RWPE1 (cell line): Measurements from ENCODE around the gene FAM114A2.

Experiments
- CTCF ChIA-PET: fragments of 350-600 bp; sonication (Branson Sonifier 250); formaldehyde crosslinking; extraction: SDS; loops from one replicate; lab custom pipeline; 2021; lab: Yijun Ruan, JAX
- POLR2A ChIA-PET: fragments of 400-600 bp; formaldehyde crosslinking; extraction: SDS; loops from one replicate; lab custom pipeline; 2020; ENCODE audit warnings: antibody characterized with exemption; ENCODE audit not compliant: low non-redundant PET; lab: Yijun Ruan, JAX
- DNase-seq: peaks from one replicate; pipeline ENCODE4 v3.0.0; 2012; ENCODE audit warnings: low spot score
- H3K27ac ChIP-seq: fragments of 450-650 bp; 2 replicates; pipeline ENCODE4 v1.5.1; 2017
- TF ChIP-seq, protein P1 (sequence below): fragments of 450-650 bp; conservative IDR thresholded peaks from 2 replicates; pipeline ENCODE4 v1.5.1; 2017; ENCODE audit warnings: low read depth, mild to moderate bottlenecking

The FAM114A2 gene

DNA sequence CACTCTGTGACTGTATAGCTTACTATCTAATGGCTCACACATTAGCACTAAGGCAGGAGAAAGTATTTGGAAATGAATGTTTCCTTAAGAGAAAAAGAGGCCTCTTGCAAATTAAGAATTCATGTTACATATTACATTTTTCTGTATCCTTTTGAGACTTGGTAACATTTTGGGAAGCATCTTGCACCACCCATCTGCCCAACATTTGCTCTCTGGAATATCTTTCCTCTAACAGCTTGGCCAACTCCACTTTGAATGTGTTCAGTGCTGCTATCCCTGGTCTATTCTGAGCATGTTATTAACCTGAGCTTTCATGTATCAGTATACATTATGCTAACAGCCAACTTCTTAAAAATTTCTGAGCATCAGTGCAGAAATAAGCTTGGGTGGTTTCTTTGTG is 27.3 kb upstream of the FAM114A2 start:
- no peak for DNase-seq
- ChIA-PET CTCF (no interaction called here), POLR2A (no interaction called here)

DNA sequence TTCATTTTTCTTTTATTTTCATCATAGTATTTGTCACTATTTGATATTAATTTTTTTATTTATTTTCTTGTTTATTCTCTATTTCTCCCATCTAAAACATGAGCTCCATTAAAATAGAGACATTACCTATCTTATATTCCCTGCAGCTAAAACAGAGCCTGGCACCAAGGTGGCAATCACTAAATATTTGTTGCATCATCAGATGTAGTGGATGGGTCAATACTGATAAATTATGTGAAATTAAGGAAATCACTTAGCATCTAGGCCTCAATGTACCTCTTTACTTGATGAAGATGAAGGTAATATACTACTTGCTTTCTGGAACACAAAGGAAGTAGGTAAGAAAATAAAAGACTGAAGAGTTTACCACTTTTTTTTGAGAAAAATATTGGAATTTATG is 24.7 kb upstream of the FAM114A2 start:
- ChIA-PET CTCF (interaction anchor here (0.6 to 0.7 kb wide), 3 partner anchors 9 to 1547 kb away, joined by 3 to 7 read pairs (median 3); no protein-coding TSS in a partner anchor), POLR2A (no interaction called here)
- no peak overlapping the region for H3K27ac ChIP-seq
- no peak for DNase-seq
- TF ChIP-seq, protein P1, sequence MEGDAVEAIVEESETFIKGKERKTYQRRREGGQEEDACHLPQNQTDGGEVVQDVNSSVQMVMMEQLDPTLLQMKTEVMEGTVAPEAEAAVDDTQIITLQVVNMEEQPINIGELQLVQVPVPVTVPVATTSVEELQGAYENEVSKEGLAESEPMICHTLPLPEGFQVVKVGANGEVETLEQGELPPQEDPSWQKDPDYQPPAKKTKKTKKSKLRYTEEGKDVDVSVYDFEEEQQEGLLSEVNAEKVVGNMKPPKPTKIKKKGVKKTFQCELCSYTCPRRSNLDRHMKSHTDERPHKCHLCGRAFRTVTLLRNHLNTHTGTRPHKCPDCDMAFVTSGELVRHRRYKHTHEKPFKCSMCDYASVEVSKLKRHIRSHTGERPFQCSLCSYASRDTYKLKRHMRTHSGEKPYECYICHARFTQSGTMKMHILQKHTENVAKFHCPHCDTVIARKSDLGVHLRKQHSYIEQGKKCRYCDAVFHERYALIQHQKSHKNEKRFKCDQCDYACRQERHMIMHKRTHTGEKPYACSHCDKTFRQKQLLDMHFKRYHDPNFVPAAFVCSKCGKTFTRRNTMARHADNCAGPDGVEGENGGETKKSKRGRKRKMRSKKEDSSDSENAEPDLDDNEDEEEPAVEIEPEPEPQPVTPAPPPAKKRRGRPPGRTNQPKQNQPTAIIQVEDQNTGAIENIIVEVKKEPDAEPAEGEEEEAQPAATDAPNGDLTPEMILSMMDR: no peak

More for the DNA sequence above, 27.3 kb upstream of the FAM114A2 start:
- H3K27ac ChIP-seq: no peak overlapping the region
- TF ChIP-seq, protein P1: no peak

DNA sequence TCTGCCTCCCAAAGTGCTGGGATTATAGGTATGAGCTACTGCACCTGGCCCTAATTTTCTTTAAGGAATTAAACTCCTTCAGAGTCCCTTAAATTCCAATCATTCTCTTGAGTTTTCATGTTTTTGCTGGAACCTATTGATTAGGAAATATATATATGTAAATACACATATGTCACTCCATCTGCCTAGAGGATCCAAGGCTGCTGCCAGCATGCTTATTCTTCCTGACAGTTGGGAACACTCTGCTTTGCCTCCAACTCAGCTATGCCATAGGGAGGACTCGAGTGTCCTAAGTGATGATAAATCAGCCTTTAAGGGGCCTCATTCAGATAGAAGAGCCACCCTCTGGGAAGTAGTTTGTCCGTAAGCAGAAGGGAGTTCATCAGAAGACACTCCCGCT is 21.9 kb upstream of the FAM114A2 start:
- no peak for DNase-seq
- ChIA-PET CTCF (interaction anchor here (0.6 kb wide), 1 partner anchor 590 kb away, joined by 3 read pairs; no protein-coding TSS in a partner anchor), POLR2A (no interaction called here)
- H3K27ac ChIP-seq: no peak overlapping the region
- TF ChIP-seq, protein P1: no peak

DNA sequence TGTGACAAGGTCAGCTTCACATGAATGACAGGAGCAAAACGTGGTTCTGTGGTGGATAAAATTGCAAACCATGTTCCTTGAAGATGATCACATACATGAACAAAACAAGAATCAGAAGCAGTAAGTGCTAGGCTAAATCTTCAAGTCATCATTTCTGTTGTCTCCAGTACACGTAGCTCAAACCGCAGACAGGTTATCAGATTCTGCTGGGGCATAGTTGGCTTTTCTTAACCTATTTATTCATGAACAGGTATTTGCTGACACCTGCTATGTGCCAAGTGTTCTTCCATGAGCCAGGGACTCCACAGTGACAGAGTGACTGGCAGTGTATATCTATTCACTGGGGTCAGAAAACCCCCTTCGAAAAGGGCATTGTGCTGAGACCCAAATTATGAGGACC is 20.9 kb upstream of the FAM114A2 start:
- TF ChIP-seq, protein P1: no peak
- CTCF ChIA-PET: interaction anchor here (2.3 kb wide), 1 partner anchor 13 kb away, joined by 16 read pairs; no protein-coding TSS in a partner anchor
- POLR2A ChIA-PET: no interaction called here
- H3K27ac ChIP-seq: no peak overlapping the region
- DNase-seq: no peak

DNA sequence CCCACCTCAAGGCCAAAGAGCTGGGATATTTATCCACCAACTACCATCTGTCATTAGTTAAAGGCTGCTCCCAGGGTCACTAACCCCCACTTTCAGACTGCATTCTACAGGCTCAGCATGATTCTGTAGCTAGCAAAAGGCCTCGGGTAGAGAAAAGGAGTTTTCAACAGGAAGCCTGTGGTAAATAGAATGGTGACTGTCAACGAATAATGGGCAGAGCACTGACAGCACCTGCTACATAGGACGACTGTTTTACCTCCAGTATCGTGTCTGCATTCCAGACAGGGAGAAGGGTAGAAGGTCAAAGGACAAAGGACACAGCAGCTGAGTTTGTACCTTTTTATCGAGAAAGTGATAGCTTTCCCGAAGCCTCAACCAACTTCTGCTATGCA is 20.3 kb upstream of the FAM114A2 start:
- ChIA-PET CTCF (interaction anchor here (2.3 kb wide), 1 partner anchor 13 kb away, joined by 16 read pairs; no protein-coding TSS in a partner anchor), POLR2A (no interaction called here)
- TF ChIP-seq, protein P1: no peak
- no peak overlapping the region for H3K27ac ChIP-seq
- no peak for DNase-seq

DNA sequence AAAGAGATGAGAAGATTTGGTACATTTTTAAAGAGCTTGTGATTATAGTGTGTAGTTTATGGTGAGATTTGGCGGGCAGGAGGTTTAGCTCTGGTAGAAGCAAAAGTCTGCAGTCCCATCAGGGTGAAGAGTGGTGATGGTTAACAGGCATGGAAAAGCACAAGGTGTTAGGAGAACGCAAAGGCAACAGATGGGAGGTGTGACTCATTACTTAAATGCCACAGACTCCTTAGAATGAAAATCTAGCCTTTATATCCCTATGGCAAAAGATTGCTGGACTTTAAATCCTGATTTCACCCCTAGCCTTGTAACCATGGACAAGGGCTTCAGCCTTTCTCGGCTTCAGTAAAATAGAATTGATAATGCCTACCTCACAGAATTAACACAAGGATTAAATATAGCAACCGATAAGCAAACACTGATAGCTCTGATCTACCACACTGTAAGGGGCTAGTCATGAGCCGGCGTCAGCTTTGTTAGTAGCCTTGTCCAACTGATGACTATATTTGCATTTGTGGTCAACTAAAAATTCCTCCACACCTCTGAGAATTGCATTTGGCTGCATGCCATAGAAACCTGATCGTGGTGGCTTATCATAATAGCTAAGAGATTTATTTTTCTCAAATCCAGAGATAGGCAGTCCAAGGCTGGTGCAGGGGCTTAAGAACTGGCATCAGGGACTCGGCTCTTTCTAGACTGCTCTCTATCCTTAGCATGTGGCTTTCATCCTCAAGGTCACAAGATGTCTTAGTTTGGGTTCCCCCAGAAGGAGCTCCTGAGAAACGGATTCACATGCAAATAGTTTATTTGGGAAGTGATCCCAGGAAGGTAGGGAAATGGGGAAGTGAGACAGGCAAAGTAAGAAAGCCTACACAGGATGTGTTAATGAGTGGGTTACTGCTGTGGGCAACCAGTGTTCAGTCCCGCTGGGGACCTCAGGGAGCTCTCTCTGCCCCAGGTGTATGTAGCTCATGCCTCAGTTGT is 19.6 kb upstream of the FAM114A2 start:
- DNase-seq: peak; percentile 36
- no peak overlapping the region for H3K27ac ChIP-seq
- ChIA-PET POLR2A (no interaction called here), CTCF (interaction anchor here (2.3 kb wide), 1 partner anchor 14 kb away, joined by 16 read pairs; no protein-coding TSS in a partner anchor)
- TF ChIP-seq, protein P1: no peak
